ENCODE data around the gene PLEKHM3.

Gene PLEKHM3, protein sequence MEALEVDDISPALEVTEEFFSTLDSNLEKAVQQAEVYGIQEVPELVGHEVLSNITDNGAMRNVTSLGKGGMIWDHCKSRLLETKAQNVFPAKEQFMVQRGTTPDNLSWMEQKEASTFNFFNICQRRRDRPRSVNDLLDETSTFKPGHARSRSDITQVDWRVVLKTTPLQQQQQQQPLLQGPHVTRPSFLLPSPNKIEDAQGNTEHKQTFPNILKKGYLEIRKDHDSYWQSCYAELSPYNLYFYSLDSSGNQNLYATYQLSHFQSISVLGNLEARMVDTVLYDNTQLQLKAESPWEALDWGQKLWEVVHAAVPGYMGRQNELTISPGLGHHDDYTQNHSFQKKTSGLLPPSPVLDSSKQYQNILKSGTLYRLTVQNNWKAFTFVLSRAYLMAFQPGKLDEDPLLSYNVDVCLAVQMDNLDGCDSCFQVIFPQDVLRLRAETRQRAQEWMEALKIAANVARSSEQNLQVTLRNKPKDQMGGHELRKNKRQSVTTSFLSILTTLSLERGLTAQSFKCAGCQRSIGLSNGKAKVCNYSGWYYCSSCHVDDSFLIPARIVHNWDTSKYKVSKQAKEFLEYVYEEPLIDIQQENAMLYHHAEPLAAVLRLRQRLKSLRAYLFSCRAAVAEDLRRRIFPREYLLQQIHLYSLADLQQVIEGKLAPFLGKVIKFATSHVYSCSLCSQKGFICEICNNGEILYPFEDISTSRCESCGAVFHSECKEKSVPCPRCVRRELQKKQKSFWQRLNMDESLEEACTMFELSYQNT

GRCh38 chr2:208025037-208025813 lies at the start of gene PLEKHM3:
Gene PLEKHM3, minus strand, starts transcription at chr2:208025527. Its CDS starts 23,888 bp downstream, at chr2:208001639.
- peak; percentile 62 for DNase-seq (ENCODE audit: low spot score)

GRCh38 chr2:208074610-208075356 lies 49.5 kb upstream of the PLEKHM3 start:
- no peak for DNase-seq (ENCODE audit: low spot score)

GRCh38 chr2:208072250-208072892 lies 47.0 kb upstream of the PLEKHM3 start:
- DNase-seq (ENCODE audit: low spot score), result peak; percentile 55

DNA sequence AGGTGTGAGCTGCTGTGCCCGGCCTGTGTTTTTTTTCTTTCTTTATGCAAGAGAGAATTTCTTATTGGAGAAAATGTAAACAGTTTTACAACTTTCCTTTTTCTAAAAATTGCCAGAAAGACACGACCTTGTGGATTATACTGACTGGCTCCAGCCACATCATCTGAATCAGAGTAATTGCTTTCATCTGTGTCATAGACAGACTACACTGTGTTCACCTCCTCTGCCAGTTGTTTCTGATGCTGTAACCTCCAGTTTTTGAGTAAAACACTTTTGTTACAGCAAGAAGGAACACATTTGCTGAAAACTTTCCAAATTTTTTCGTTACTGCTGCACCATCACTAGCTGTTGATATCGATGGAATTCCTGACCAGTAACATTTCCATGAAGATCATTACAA lies 43.9 kb upstream of the PLEKHM3 start:
- DNase-seq (ENCODE audit: low spot score), result no peak

- DNase-seq (ENCODE audit: low spot score), result no peak
These were observed 40.7 kb upstream of the PLEKHM3 start for GRCh38 chr2:208066016-208066415.

DNA sequence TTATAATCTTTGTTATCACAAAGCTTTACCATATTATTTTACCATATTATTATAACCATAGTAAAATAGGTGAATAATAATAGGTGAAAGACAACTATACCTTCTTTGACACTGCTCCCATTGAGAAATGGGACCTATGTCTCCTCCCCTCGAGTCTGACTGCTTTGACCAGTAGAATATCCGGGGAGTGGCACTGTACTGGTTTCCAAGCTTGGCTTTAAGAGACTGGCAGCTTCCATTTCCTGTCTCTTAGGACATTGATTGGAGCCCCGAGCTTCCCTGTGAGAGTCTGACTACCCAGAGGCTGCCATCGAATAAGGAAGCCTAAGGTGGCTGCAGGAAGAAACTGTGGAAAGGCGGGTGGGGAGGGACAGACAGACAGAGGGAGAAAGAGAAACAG lies 40.1 kb upstream of the PLEKHM3 start:
- DNase-seq (ENCODE audit: low spot score), result no peak

GRCh38 chr2:208064220-208064961 lies 39.1 kb upstream of the PLEKHM3 start:
- no peak for DNase-seq (ENCODE audit: low spot score)

DNA sequence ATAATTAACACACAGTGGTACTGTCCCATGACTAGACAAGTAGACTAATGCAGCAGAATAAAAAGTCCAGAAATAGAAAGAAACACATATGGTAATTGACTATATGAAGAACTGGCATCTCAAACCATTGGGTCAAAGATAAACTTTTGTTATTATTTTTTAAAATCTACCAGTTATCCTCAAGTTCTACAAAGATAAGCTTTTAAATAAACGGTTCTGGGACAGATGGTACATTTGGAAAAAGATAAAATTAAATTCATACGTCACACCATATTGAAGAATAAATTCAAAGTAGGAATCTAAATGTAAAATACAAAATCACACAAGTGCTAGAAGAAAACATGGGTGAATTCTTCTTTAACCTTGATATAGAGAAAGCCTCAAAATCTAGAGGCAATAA lies 37.6 kb upstream of the PLEKHM3 start:
- no peak for DNase-seq (ENCODE audit: low spot score)

- DNase-seq (ENCODE audit: low spot score), result peak; percentile 6
These were observed 36.8 kb upstream of the PLEKHM3 start for GRCh38 chr2:208062113-208062512.

DNA sequence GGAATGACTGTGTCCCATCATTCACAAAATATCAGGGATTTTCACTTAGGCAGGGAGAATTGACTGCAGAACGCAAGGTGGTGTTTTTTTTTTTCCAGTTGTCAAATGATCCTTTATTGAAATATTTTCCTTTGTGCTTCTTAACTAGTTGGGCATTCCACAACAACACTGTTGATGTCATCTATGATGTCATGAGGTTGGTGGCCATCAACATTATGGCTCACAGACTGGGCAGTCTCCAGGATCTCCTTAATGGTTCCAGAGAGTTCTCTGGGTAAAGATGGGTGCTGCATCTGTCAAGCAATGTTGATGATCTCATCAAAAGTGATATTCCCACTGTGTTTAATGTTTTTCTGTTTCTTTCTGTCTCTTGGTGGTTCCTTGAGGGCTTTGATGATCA lies 31.8 kb upstream of the PLEKHM3 start:
- no peak for DNase-seq (ENCODE audit: low spot score)

DNA sequence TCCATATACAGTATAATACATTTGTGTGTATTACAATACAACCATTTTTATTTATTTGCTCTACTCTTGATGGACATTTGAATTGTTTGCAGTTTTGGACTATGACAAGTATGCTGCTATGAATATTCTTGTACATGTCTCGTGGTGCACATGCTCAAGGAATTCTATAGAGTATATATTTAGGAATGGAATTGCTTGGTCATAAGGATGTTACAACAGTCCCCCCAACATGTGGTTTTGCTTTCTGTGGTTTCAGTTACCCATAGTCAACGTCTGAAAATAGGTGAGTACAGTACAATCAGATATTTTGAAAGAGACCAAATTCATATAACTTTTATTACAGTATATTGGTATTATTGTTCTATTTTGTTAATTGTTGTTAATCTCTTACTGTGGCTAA lies 24.1 kb upstream of the PLEKHM3 start:
- DNase-seq (ENCODE audit: low spot score), result no peak

DNA sequence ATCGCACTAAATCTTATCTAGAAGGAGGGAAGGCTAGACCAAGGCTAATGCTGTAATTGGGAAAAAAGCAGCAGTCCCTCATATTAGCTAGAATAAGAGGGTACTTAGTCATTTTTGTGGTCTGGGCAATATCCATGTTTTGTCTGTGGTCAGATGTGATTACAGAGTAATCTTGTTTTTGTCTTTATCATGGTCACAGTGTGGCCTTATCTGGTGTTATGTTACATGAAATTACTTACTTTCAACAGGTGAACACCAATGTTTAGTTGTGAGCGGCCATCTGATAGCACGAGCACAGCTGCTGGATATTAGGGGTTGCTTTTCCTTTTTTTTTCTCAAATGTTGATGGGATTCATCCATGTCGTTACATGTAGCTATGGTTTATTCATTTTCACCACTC lies 23.7 kb upstream of the PLEKHM3 start:
- no peak for DNase-seq (ENCODE audit: low spot score)

DNA sequence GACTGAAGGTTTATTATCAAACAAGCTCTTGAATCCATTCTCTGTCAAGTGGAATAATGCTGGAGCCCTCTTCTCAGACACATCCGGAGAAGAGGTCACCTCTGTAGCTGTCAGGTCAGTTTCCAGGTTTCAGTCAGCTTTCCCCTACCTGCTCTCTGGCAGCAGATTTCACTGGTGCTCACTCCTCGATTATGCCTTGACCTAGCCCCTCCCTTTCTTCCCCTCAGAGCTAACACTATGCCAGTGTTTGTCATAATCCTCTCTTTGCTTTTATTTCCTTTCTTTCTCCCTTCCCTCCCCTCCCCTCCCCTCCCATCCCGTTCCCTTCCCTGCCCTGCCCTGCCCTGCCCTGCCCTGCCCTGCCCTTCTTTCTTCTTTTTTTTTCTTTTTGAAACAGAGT lies 22.5 kb upstream of the PLEKHM3 start:
- DNase-seq (ENCODE audit: low spot score), result no peak

DNA sequence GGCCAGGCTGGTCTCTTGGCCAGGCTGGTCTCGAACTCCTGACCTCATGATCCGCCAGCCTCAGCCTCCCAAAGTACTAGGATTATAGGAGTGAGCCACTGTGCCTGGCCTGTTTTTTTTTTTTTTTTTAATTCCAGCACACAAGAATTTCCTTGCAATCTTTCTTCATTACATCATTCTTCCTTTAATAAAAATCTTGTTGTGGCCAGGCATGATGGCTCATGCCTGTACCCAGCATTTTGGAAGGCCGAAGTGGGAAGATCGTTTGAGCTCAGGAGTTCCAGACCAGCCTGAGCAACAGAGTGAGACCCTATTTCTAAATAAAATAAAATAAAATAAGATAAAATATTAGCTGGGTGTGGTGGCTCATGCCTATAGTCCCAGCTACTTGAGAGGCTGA lies 21.4 kb upstream of the PLEKHM3 start:
- no peak for DNase-seq (ENCODE audit: low spot score)

GRCh38 chr2:208042450-208042849 lies 17.1 kb upstream of the PLEKHM3 start:
- DNase-seq (ENCODE audit: low spot score), result no peak

DNA sequence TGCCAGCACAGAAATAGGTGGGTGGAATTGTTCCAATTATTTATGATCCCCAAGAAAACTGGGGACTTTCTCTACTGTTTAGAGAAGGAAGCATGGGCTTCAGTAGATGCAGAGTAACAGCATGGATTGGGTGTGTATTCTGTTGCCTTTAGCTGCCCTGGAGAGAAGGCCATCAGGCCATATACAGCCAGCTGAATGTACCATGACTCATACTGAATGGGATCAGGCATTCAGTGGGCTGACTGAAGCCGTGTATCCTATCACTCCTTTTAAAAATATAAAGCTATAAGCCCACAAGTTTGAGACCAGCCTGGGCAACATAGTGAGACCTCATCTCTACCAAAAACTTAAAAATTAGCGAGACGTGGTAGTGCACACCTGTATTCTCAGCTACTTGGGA lies 16.7 kb upstream of the PLEKHM3 start:
- DNase-seq (ENCODE audit: low spot score), result no peak

DNA sequence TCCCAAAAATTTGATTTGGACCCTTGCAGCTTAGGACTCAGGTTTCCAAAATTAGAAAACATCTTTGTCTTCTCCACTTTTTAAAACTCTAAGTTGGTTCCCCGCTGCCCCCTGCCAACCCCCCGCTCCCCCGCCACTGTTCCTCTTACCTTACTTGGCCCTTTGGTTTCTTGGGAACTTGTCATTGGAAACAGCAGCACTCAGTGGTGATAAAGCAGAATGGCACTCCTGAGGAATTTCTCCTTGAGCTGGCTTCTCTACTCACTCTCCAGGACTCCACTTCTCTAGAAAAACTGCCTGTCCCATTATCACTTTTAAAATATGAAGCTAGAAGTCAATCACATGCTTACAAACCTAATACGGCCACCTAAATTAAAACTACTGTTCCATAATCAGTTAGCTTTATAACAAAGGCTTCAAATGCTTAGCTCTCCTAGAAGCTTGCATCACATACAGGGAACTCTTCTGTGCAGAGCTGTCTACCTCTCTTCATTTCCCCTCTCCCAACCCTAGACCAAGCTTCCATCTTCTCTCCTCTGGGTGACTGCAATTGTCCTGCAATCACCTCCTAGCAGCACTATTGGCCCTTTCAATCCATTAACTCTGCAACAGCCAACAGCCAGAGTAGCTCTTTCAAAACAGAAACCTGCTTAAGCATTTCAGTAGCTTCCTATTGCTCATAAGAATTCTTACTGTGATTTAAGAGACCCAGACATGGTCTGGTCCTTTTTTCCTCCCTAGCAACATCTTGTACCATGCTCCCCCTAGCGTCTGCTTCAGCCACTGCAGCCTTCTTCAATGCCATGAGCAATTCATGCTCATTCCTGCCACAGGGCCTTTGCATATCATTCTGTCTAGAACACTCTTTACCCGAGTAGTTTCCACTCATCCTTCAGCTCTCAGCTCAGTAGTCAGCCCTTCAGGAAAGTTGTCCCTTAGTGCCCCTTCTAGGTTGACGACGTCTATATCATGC lies 15.2 kb upstream of the PLEKHM3 start:
- DNase-seq (ENCODE audit: low spot score), result peak; percentile 57

GRCh38 chr2:208039376-208040110 lies 14.2 kb upstream of the PLEKHM3 start:
- no peak for DNase-seq (ENCODE audit: low spot score)

All from CD4-positive, alpha-beta T cell treated with Interleukin-6 at 100 ng/mL for 8 hours (primary cell).